ENCODE data around the gene DBN1. TPM values are rescaled to one million over a fixed set of nuclear protein-coding genes. Genes with fewer than 3 reads are reported as not detected.
A peak's percentile ranks its signal among the peaks of the same experiment; 100 is the strongest.

Gene DBN1
- total and polyA plus RNA-seq, 9 of the 15 experiments (the other 6 are each of a cell fraction or from before 2014, with no cell fraction given), result 0.25 to 87.2 (median 27.9) TPM

GRCh38 chr5:177427211-177427822 lies 46.1 kb downstream of the DBN1 start (continued):
- TF ChIP-seq, protein P1, sequence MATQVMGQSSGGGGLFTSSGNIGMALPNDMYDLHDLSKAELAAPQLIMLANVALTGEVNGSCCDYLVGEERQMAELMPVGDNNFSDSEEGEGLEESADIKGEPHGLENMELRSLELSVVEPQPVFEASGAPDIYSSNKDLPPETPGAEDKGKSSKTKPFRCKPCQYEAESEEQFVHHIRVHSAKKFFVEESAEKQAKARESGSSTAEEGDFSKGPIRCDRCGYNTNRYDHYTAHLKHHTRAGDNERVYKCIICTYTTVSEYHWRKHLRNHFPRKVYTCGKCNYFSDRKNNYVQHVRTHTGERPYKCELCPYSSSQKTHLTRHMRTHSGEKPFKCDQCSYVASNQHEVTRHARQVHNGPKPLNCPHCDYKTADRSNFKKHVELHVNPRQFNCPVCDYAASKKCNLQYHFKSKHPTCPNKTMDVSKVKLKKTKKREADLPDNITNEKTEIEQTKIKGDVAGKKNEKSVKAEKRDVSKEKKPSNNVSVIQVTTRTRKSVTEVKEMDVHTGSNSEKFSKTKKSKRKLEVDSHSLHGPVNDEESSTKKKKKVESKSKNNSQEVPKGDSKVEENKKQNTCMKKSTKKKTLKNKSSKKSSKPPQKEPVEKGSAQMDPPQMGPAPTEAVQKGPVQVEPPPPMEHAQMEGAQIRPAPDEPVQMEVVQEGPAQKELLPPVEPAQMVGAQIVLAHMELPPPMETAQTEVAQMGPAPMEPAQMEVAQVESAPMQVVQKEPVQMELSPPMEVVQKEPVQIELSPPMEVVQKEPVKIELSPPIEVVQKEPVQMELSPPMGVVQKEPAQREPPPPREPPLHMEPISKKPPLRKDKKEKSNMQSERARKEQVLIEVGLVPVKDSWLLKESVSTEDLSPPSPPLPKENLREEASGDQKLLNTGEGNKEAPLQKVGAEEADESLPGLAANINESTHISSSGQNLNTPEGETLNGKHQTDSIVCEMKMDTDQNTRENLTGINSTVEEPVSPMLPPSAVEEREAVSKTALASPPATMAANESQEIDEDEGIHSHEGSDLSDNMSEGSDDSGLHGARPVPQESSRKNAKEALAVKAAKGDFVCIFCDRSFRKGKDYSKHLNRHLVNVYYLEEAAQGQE (IDR thresholded peaks at IDR 0.05; ENCODE audit: borderline replicate concordance), result no peak
- TF ChIP-seq, protein P1 (CRISPR knock-in tag; IDR thresholded peaks at IDR 0.05; ENCODE audit: low read depth), result no peak
- 0 out of 2 replicates have a peak, but pooled peaks have one; percentile 8 for TF ChIP-seq ETV5 (CRISPR knock-in tag; IDR thresholded peaks at IDR 0.05; ENCODE audit: low read depth)
- TF ChIP-seq LCOR (CRISPR knock-in tag; IDR thresholded peaks at IDR 0.05), result no peak
- peak; percentile 55; the same call in 1 of the 2 replicates for TF ChIP-seq SUPT5H (IDR thresholded peaks at IDR 0.05)
- TF ChIP-seq BACH1 (tag; IDR thresholded peaks at IDR 0.05), result 0 out of 2 replicates have a peak, but pooled peaks have one; percentile 43
- TF ChIP-seq SAP30 (IDR thresholded peaks at IDR 0.05; ENCODE audit: borderline replicate concordance, insufficient read depth, low read depth, low read length, poor library complexity, severe bottlenecking), result peak; percentile 24
- no peak for TF ChIP-seq RFX7 (CRISPR knock-in tag; IDR thresholded peaks at IDR 0.05)
- TF ChIP-seq, protein P2, sequence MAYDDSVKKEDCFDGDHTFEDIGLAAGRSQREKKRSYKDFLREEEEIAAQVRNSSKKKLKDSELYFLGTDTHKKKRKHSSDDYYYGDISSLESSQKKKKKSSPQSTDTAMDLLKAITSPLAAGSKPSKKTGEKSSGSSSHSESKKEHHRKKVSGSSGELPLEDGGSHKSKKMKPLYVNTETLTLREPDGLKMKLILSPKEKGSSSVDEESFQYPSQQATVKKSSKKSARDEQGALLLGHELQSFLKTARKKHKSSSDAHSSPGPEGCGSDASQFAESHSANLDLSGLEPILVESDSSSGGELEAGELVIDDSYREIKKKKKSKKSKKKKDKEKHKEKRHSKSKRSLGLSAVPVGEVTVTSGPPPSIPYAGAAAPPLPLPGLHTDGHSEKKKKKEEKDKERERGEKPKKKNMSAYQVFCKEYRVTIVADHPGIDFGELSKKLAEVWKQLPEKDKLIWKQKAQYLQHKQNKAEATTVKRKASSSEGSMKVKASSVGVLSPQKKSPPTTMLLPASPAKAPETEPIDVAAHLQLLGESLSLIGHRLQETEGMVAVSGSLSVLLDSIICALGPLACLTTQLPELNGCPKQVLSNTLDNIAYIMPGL (CRISPR knock-in tag; IDR thresholded peaks at IDR 0.05), result no peak
- TF ChIP-seq CREM (IDR thresholded peaks at IDR 0.05; ENCODE audit: low read depth), result no peak
- TF ChIP-seq MAZ (CRISPR knock-in tag; conservative IDR thresholded peaks at IDR 0.05 in 1 of 2, IDR thresholded peaks at IDR 0.05 in 1 of 2), result 0 out of 4 replicates have a peak, but pooled peaks of 1 of the 2 experiments have one; percentile 2
- TF ChIP-seq, protein P3, sequence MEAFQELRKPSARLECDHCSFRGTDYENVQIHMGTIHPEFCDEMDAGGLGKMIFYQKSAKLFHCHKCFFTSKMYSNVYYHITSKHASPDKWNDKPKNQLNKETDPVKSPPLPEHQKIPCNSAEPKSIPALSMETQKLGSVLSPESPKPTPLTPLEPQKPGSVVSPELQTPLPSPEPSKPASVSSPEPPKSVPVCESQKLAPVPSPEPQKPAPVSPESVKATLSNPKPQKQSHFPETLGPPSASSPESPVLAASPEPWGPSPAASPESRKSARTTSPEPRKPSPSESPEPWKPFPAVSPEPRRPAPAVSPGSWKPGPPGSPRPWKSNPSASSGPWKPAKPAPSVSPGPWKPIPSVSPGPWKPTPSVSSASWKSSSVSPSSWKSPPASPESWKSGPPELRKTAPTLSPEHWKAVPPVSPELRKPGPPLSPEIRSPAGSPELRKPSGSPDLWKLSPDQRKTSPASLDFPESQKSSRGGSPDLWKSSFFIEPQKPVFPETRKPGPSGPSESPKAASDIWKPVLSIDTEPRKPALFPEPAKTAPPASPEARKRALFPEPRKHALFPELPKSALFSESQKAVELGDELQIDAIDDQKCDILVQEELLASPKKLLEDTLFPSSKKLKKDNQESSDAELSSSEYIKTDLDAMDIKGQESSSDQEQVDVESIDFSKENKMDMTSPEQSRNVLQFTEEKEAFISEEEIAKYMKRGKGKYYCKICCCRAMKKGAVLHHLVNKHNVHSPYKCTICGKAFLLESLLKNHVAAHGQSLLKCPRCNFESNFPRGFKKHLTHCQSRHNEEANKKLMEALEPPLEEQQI (IDR thresholded peaks at IDR 0.05), result no peak
- 0 out of 2 replicates have a peak, but pooled peaks have one; percentile 15 for TF ChIP-seq SRSF3 (IDR thresholded peaks at IDR 0.05; ENCODE audit: insufficient read depth, low read length)
- 0 out of 2 replicates have a peak, but pooled peaks have one; percentile 63 for TF ChIP-seq ZNF431 (CRISPR knock-in tag; IDR thresholded peaks at IDR 0.05)
- peak; percentile 75 for TF ChIP-seq MAX (CRISPR knock-in tag; IDR thresholded peaks at IDR 0.05)

All from K562 (cell line).